BJ (cell line): ENCODE measurements around the gene HS3ST5. TPM values are rescaled to one million over a fixed set of nuclear protein-coding genes. Genes with fewer than 3 reads are reported as not detected.

Experiments used
- CTCF ChIA-PET: fragments of 350-600 bp; formaldehyde crosslinking; extraction: SDS; loops from one replicate; lab custom pipeline; 2021; ENCODE audit warnings: antibody characterized with exemption, inconsistent platforms; lab: Yijun Ruan, JAX
- POLR2A ChIA-PET: fragments of 300-600 bp; sonication (Branson Sonifier 250); formaldehyde crosslinking; extraction: SDS; loops from one replicate; lab custom pipeline; 2021; ENCODE audit warnings: antibody characterized with exemption; lab: Charles Lee
- DNase-seq: peaks from one replicate; pipeline ENCODE4 v3.0.0-alpha.2; 2011; ENCODE audit warnings: low read depth
- H3K27me3 ChIP-seq: 2 replicates; pipeline ENCODE4 v1.6.0; 2011; ENCODE audit warnings: low read length; ENCODE audit not compliant: control insufficient read depth, insufficient read depth
- H3K36me3 ChIP-seq: 2 replicates; pipeline ENCODE4 v1.5.1; 2011; ENCODE audit warnings: low read length; ENCODE audit not compliant: control insufficient read depth, insufficient read depth
- H3K4me3 ChIP-seq: 2 replicates; pipeline ENCODE4 v1.5.1; 2011; ENCODE audit warnings: low read depth, mild to moderate bottlenecking, control low read depth, low read length
- CTCF ChIP-seq: IDR thresholded peaks from 2 replicates; pipeline ENCODE4 v1.5.1; 2011; ENCODE audit warnings: low read depth, mild to moderate bottlenecking, control low read depth, inconsistent platforms, low read length, moderate library complexity; ENCODE audit not compliant: insufficient read depth
- polyA plus RNA-seq: library from polyadenylated mRNA; depleted of rRNA; stranded (reverse); fragments of >200 nt; gene quantifications from 2 replicates; pipeline ENCODE4 v1.2.3, GENCODE V29; 2011
- small RNA-seq: library from RNA; depleted of rRNA; stranded (forward); fragments of <200 nt; gene quantifications from one replicate; pipeline ENCODE3, GENCODE V24; 2012; ENCODE audit warnings: low replicate concordance, low read depth; ENCODE audit not compliant: insufficient read length

HS3ST5 gene
- polyA plus RNA-seq, 1 experiment: not detected

GRCh38 chr6:114008331-114008730 lies 334.5 kb downstream of the HS3ST5 start:
- DNase-seq: no peak
- H3K27me3 ChIP-seq: no peaks in the 10 kb centered on the region
- ChIA-PET CTCF (no interaction called here), POLR2A (interaction anchor here (0.6 kb wide), 1 partner anchor 9 kb away, joined by 10 read pairs; no protein-coding TSS in a partner anchor)
- no peaks in the 10 kb centered on the region for H3K36me3 ChIP-seq
- no peak overlapping the region for H3K4me3 ChIP-seq
- no peak for TF ChIP-seq CTCF

- Histone ChIP-seq H3K4me3 (no peak overlapping the region), H3K27me3 (no peaks in the 10 kb centered on the region), H3K36me3 (no peaks in the 10 kb centered on the region)
- CTCF ChIA-PET: interaction anchor here (1.2 kb wide), 1 partner anchor 14 kb away, joined by 4 read pairs; no protein-coding TSS in a partner anchor
- DNase-seq: no peak
- TF ChIP-seq CTCF: no peak
- POLR2A ChIA-PET: no interaction called here
Observed at GRCh38 chr6:114007516-114007915, 335.3 kb downstream of the HS3ST5 start.

Small RNA genes within 50 kb of the gene (small RNA-seq; reads per million reads assigned to genes)
- gene RNA5SP213: not detected
